Stimulated activated CD8-positive, alpha-beta memory T cell treated with anti-CD3 and anti-CD28 coated beads, Interleukin-12 subunit alpha, Interleukin-12 subunit beta, amount 100 ng/mL, for 1 hour (primary cell): ENCODE results near the gene ABHD12B.

ENCODE experiments used
- DNase-seq: peaks from one replicate; pipeline ENCODE4 v3.0.0-alpha.2; 2020; ENCODE audit warnings: low read depth

Gene ABHD12B

DNA sequence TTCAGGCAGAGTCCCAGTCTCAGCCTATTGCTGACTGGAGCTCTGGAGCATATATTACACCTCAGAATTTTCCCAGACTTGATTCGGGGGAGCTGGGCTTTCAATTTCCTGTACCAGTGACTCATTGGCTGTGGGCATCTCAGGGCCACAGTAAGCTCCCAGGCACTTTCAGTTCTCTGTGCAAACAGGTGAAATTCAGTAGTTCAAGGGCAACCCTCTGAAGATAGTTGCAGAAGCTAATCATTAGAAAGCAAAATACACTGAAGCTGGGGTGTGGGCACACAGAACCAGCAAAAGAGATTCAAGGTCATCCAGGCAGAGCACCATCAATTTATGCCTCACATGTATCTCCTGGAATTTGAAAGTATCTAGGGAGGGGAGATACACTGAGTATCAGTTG is 32.8 kb upstream of the ABHD12B start:
- no peak for DNase-seq

DNA sequence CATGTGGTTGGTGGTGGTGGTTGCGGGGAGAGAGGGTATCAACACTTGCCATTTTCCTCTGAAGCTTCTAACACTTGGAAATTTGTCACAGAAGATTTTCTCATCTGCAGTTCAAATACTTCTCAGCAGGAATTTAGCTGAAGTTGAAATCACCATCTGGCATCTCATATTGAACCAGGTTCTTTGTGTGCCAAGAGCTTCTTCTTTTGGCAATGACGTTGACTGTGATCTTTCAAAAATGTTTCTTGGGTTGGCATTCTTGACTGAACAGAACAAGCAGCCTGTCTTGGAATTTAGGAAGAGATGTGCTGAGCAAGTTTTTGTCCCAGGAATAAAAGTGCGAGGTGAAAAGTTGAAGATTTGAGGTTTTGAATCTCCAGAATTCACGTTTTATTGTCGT is 32.2 kb upstream of the ABHD12B start:
- DNase-seq, result no peak

DNA sequence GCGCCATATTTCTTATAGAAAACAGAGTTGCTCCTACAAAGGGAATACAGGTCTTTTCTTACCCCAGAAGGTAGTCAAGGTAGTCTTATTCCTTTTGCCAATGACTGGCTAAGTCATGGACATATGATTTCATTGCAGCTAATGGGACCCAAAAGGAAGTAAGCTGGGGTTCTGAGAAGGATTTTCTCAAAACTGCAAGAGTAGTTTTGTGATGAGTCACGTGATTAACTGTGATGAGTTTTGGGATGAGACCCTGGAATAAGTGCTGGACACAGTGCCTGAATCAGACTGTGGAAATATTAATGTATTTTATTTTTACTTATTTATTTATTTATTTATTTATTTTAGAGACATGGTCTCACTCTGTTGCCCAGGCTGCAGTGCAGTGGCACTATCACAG is 27.5 kb upstream of the ABHD12B start:
- DNase-seq, result no peak

DNA sequence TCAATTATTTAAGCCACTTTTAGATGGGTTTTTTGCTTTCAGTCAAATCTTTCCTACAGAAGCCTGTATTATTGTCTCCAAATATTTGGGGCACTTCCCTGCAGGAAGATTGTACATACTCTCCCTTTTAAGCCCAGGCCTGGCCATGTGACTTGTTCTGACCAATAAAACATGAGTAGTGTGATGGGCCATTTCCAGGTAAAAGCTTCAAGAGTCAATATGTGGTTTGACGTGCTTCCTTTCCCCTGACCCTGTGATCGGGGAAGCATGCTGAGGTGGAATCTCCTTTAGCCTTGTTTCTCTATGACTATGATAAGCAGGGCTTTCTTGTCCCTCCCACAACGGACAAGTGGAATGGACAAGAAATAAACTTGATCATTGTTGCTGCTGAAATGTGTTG is 26.7 kb upstream of the ABHD12B start:
- DNase-seq, result no peak

DNA sequence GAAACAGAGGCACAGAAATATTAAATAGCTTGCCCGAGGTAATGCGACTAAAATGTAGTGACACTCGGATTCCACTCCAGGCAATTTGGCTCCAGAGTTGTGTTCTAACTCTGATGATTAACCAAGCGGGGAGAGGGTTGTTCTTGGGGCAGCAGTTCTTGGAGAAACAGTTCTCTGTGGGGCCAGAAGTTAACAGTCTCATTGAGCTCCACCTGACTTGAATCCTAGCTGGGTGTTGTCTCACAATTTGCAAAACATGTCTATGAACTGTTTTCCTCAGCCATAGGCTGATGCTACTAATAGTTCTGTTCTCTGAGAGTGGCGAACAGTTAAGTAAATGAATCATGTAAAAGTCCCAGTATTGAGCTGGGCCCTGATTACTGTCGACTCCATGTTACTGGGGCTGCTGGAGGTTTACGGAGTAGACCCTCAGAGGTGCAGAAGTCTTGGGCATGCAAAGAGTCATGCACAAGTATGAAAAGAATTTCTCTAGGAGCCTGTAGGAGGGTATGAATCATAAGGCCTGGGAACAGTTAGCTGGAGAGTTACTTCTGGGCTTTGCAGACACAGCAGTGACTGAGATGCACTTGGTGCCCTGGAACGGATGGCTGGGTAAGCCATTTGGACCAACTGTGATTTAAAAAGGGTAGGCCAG is 25.5 kb upstream of the ABHD12B start:
- no peak for DNase-seq

DNA sequence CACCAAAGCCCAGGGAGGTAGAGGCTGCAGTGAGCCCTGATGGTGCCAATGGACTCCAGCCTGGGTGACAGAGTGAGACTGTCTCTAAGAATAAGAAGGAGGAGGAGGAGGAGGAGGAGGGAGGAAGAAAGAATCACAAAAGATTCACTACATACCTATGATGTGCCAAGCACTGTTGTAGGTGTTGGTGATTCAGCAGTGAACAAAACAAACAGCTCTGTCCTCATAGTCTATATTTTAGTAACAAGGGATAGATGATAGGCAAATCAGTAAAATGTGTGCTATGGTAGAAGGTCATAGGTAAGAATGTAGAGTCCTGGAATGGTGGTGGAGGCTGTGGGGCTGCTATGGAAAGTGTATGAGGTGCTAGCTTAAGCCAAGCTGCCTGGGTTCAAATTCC is 18.0 kb upstream of the ABHD12B start:
- no peak for DNase-seq

DNA sequence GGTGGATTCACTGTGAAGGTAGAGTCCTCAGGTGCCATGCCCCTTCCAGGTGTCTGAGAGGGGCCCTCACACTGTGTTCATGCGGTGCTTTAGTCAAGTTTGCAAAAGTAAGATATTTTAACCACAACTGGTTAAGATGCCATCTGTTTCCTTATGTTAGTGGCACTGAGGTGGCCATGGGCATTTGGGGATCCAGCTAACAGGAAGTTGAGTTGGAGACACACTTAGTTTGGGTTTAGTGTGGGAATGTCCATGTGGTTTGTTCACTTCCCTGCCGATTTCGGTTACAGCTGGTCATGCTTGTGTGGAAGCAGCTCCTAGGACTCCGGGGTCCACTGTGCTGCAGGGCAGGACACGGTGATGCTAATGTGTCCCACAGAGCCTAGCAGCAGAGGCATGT is 17.3 kb upstream of the ABHD12B start:
- no peak for DNase-seq

DNA sequence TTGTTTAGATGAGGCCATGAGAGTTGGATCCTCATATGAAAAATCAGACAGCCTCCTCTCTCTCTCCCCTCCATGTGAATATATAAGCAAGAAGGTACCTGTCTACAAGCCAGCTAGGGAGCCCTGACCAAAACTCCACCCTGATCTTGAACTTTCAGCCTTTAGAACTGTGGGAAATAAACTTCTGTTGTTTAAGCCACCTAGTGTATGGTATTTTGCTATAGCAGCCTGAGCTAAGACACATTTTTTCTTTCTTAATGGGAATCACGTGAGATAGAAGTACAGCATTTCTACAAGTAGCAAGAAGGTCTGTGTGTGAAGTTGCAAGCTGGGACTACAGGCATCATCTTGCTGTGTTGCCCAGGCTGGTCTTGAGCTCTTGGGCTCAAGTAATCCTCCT is 16.3 kb upstream of the ABHD12B start:
- DNase-seq, result no peak

DNA sequence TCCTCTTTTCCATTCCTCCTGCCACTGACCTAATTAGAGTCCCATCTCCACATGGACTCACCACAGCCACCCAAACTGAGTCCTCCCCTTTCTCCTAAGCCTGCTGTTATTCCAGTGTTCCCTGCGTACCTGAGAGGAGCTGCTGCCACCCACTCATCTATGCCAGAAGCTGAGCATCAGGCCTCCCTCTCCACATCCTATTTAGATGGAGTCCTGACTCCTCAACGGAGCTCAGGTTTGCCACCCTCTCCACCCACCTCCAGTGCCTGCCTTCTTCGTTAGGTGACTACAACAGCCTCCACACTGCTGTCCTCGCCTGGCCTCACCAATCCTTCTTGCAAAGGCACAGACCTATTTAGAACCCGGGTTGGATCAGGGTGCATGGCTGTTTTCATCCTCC is 15.2 kb upstream of the ABHD12B start:
- DNase-seq, result no peak

DNA sequence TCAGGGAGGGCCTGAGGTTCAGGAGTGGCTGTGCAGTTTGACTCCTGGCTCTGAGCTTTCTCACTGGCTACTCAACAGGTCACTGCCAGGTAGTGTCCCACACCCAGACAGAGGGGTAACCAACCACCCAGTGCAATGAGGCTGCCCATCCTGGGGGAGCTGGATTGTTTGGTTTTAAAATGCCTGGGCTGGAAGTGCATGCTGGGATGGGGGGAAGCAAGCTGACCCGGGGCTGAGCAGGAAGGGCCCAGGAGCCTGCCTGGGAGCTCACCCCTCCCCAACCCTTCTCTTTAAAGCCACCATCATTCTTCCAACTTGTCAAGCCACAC is 12.6 kb upstream of the ABHD12B start:
- no peak for DNase-seq

DNA sequence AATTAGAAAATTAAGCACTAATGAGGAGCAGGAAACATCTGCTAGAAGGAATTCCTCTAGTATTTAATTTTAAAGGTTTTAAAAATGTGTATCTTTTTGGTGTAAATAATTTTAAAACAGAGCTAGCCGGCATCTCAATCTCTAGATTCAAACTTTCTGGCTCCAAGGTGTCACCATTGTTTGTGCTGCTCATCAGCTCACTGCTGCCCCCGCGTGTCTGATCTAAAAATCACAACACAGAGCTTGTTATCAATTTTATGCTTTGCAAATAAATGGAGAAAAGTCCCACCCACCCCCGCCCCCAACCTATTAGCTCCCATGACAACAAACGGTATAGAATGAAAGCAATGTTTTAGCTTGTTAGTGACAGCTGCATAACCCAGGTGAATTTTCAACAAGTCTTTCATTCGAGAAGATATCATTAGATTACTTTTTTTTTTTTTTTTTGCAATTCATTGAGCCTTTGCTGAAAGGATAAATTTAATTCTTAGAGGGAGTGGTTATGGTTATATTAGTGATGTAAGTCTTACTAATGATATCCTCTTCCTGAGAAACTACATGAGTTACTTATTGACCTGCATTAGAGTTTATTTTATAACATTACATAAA is 11.3 kb upstream of the ABHD12B start:
- DNase-seq, result peak; percentile 80

DNA sequence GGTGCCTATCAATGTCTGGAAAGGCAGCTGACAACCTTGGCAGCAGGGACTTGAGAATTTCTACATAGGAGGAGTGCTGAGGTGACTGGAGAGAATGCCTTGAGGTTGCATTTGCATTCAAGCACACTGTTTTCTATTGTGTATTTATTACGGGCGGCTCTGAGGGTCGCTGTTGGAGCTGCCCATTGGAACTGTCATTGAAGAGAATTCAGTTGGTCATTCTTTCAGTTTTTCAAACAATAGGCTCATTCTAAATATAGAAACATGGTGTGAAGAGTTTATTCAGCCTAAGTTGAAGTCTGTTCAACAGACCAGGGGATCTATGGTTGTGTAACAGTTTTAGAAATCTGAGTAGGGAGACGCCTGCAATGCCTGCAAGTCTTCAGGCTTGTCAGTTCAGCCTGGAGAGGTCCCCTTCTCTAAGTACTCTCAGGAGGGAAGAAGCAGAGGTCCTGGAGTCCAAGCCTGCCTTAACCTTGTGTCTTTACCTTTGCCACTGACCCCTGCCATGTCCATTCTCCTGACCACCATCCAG is 9.8 kb upstream of the ABHD12B start:
- DNase-seq, result no peak

DNA sequence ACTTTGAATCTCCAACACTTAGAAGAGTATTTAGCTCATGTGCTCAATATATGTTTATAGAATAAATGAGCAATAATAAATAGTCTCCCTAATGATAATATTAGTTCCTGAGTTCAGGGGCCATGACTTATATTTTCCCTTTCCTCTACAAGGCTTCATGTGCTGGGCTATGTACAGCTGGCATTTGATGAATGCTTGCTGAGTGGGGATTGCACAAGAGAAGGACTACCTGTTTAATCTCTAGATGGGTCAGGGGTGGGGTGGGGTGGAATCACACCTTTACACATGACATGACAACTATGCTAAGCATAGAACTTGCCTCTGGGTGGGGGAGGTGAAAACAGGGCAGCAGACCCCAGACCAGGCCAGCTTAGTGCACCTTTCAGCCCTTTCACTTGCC is 7.6 kb upstream of the ABHD12B start:
- DNase-seq, result no peak

DNA sequence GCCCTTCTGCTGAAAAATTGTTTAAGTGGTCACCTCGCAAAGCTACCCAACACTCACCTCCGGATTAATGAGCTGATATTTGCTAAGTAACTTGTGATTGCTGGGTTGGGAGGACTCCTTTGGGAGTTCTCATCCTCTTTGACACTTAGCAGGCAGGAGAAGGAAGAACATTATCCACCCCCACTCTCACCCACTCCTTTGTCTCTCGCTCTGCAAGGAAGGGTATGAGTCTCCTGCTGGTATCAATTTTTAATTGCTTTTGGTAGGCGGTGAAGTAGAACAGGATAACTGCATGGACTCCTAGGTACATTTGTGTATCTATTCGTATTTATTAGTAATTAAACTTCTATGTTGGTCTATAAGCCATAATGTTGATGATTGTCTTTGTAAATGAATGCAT is 6.9 kb upstream of the ABHD12B start:
- DNase-seq, result no peak

DNA sequence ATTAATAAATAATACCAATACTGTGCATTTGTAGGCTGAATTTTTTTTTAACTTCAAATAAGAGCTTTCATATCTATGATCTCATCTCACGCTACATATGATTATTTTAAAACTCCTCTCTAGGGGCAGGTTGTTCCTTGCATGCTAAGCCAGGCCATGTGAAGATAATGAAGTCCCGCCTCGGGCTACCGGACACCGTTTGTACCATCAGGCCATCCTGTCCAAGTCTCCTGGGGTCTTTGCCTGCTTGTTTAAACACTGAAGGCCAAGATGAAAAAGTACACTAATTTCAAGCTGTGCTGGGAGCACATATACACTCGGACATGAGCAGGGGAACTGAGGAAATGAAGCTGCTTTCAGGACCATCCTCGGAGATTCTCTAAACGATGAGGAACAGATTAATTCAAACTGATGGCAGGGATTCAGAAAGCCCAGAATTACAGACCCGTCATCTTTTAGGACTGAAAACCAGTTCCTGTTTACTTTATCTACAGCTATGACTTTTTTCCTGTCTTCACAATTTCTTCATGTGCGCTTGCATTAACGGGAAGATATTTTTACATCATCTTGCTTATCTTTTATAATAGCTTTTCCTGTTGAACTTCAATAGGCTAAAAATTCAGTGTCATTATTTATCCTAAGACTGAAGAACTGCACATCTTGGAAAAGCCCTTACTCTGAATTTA is 6.3 kb upstream of the ABHD12B start:
- DNase-seq, result no peak

DNA sequence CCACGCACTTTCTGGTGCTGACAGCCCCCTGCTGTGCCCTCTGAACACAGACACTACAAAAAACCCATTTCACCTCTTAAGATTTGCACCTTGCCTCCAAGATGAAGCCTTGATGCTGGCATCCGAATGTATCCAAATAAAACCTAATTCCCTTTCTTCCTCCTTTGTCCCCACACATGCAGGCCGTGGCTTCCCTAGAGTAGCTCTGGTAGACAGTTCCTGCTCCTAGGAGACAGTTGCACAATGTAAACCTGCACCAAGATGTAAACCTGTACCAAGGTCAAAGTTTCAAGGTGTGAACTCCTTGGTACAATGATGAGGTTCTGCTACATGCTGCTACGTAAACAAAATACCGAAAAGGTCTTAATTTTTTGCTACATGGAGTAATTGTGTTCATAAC is 625 bp upstream of the ABHD12B start:
- no peak for DNase-seq

DNA sequence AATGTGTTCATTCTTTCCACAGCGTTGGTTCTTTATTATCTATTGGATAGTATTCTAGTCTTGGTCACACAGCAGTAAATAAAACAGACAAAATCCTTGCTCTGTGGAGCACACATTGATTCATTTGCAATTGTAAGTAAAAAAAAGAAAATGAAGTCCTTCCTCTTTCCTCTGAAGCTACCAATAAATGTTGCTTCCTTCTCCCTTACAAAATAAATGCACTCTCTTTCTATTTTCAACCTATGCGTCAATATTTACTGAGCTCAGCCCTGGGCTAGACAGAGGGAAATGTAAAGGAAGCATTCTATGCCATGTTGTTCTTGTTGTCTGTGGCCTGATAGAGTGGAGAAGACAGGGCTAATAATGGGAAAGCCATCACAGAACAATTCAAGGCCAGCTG is 2.9 kb downstream of the ABHD12B start:
- DNase-seq, result no peak

DNA sequence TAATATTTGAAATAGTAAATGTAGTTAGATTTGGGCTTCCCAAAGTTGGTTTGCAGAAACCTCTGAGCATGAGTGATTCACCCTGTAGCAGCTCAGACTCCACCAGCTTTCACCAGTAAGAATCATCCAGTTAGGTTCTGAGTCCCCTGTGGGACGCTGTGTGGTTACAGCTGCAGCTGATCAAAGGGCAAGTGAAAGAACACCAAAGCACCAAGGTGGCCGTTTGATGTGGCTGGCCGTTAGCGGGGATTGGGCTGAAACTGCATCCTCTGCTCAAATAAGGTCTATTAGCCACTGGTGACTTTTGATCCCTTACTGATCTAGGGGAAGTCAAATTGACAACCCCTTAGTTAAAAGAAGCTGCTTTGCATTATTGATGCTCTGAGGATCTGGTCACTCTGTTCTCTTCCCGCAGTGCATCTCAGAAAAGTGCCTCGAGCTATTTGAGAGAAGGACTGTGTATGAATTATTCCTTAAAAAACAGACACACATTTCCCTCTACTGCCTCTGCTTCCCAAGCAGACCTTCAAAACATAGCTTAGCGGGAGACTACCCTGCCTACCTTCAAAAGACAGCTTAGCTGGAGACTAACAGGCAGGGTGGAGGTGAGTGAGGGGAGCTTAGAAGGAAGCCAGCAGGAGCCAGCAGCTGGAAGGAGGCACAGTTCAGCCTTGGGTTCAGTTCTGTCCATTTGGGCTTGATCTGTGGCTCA is 3.7 kb downstream of the ABHD12B start:
- peak; percentile 10 for DNase-seq

DNA sequence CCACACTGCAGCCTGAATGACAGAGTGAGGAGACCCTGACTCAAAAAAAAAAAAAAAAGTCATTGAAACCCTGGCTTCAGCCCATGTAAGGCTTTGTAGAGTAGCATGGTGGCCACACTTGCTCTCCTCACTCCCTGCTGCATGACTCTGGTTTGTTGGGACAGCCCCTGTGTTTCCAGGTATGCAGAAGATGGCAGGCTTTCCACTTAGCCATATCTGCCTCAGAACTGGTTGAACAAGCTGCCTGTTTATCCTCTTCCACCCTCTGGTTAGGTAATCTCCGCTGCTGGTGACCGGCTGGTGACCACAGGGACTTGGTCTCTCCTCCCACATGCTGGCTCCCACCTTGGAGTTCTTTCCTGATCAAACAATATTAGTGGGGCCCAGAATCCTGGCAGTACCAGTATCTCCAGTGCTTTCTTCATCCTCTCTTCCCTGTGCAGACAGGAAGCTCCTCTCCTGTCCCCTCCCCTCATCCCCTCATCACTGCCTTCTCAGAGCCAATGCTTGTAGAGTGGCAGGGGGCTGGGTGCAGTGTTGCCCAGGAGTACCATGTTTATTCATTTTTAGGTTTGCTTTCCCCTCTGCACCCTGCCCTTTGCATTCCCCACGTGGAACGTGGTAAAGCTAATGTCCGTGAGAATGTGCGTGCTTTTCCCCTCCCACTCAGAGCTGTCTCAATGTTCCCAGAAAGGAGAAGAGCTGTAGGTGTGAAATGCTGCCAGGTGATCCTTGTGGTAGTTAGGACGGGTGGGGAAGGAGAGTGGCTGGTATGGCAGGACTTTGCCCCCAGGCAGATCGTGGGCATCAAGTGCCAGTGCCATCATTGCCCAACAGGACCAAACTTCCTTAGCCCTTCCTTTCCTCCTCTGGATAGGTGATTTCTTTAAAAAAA is 11.3 kb downstream of the ABHD12B start:
- no peak for DNase-seq

DNA sequence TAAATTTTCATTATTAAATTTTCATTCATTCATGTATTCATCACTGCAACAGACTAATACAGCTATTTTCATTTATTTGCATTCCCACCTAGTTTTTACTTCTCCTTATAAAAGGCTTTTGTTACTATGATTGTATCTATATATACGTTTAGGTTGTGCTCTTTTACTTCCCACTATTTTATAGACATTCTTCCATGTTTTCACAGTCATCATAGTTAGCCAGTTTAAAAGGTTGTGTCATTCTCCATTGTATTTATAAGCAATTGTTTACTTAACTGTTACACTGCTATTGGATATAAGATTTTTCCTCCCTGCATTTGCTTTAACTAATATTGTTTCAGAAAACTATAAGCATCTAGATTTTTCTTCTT is 12.0 kb downstream of the ABHD12B start:
- DNase-seq, result no peak

DNA sequence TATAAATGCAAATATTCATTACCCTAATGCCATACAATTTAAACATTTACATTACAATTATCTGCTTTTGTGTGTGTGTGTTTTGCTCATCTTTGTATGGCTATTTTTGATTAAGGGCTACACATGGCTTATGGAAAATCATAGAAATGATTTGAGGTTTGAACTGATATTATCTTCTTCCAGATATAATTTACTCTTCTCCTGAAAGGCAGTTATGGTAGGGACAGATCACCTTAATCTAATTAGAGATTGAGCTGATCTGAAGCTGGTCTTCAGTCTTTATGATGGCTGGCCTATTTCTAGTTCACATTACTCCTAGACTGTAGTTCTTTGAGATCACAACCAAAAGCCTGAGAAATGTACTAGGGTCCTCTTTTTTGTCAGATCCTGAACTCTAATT is 15.6 kb downstream of the ABHD12B start:
- DNase-seq, result no peak

DNA sequence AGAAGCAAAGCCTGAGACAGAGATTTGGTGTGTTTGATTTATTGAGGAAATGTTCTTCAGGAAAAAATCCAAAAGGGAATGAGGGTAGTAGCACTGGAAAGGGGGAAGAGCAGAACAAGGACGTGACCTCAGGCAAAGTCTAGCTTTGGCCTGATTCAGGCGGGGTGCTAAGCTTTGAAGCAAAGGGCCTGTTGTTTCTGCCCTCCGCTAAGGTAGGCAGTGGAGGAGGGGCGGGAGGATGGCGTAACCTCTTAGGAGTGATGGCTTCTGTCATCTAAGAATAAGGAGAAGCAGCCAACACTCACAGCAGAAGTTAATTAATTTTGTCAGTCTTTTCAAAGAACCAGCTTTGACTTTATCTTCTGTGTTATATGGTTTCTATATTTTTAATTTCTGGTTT is 20.4 kb downstream of the ABHD12B start:
- no peak for DNase-seq
